HEK293T (cell line): Measurements from ENCODE around the gene CDCA3.

Source experiments
- ARNT ChIP-seq: fragments of 450-650 bp; IDR thresholded peaks from 2 replicates; pipeline ENCODE4 v1.6.1; 2017; ENCODE audit warnings: mild to moderate bottlenecking
- BHLHE40 ChIP-seq: fragments of 450-650 bp; IDR thresholded peaks from 2 replicates; pipeline ENCODE4 v1.6.1; 2016; ENCODE audit warnings: mild to moderate bottlenecking, moderate library complexity, borderline replicate concordance
- ELF4 ChIP-seq: fragments of 450-650 bp; IDR thresholded peaks from 2 replicates; pipeline ENCODE4 v1.6.1; 2017; ENCODE audit warnings: antibody characterized with exemption
- FOXA1 ChIP-seq: fragments of 450-650 bp; IDR thresholded peaks from 2 replicates; pipeline ENCODE4 v1.6.1; 2016; ENCODE audit warnings: mild to moderate bottlenecking
- FOXK2 ChIP-seq: fragments of 450-650 bp; IDR thresholded peaks from 2 replicates; pipeline ENCODE4 v1.6.1; 2016; ENCODE audit warnings: mild to moderate bottlenecking
- L3MBTL2 ChIP-seq: fragments of 450-650 bp; conservative IDR thresholded peaks from 2 replicates; pipeline ENCODE4 v1.6.1; 2016; ENCODE audit warnings: mild to moderate bottlenecking
- LEF1 ChIP-seq: fragments of 450-650 bp; IDR thresholded peaks from 2 replicates; pipeline ENCODE4 v1.6.1; 2017; ENCODE audit warnings: mild to moderate bottlenecking, borderline replicate concordance
- SP1 ChIP-seq: fragments of 450-650 bp; IDR thresholded peaks from 2 replicates; pipeline ENCODE4 v1.6.1; 2017
- SUZ12 ChIP-seq: fragments of 450-650 bp; IDR thresholded peaks from 2 replicates; pipeline ENCODE4 v1.6.1; 2016; ENCODE audit warnings: mild to moderate bottlenecking
- TARDBP ChIP-seq: fragments of 450-650 bp; IDR thresholded peaks from 2 replicates; pipeline ENCODE4 v1.6.1; 2016
- ZNF384 ChIP-seq: fragments of 450-650 bp; IDR thresholded peaks from 2 replicates; pipeline ENCODE4 v1.6.1; 2016
- TF ChIP-seq, protein P1 (sequence below): fragments of 450-650 bp; IDR thresholded peaks from 2 replicates; pipeline ENCODE4 v1.6.1; 2016

DNA sequence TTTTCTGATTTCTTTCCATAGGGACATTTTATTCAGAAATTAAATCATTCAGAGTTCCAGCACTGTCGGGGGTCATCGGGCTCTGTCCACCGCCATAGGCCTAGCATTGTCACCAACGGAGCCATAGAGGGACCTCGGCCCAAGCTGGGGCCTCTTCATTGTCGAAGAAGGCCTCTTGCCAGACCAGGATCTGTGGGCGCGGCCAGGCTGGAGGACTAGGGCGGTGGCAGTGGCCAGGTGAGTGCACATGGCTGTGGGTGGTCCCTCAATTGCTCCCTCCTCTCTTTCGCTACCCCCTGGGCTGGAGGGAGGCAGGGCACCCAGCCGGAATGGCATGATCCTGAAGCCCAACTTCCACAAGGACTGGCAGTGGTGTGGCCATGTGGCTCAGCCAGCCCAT, 32.6 kb upstream of the CDCA3 start:
- TF ChIP-seq, protein P1, sequence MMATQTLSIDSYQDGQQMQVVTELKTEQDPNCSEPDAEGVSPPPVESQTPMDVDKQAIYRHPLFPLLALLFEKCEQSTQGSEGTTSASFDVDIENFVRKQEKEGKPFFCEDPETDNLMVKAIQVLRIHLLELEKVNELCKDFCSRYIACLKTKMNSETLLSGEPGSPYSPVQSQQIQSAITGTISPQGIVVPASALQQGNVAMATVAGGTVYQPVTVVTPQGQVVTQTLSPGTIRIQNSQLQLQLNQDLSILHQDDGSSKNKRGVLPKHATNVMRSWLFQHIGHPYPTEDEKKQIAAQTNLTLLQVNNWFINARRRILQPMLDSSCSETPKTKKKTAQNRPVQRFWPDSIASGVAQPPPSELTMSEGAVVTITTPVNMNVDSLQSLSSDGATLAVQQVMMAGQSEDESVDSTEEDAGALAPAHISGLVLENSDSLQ, result no peak
- TF ChIP-seq TARDBP (no peak), ELF4 (no peak), L3MBTL2 (no peak), LEF1 (no peak), ZNF384 (no peak), SUZ12 (no peak), SP1 (no peak), BHLHE40 (no peak), ARNT (no peak), FOXA1 (no peak), FOXK2 (no peak)
